Ishikawa (cell line): ENCODE data around the gene DAP.

Source experiments
- CEBPB ChIP-seq: IDR thresholded peaks from 2 replicates; pipeline ENCODE4 v1.6.1; 2012
- CREB1 ChIP-seq: IDR thresholded peaks from 2 replicates; pipeline ENCODE4 v1.6.1; 2012; ENCODE audit warnings: low read depth
- EGR1 ChIP-seq: IDR thresholded peaks from 2 replicates; pipeline ENCODE4 v1.6.1; 2012
- EP300 ChIP-seq: IDR thresholded peaks from 2 replicates; pipeline ENCODE4 v1.6.1; 2012; ENCODE audit warnings: borderline replicate concordance
- FOXM1 ChIP-seq: IDR thresholded peaks from 2 replicates; pipeline ENCODE4 v1.6.1; 2012; ENCODE audit warnings: low read depth, borderline replicate concordance
- MAX ChIP-seq: IDR thresholded peaks from 2 replicates; pipeline ENCODE4 v1.6.1; 2012
- NFIC ChIP-seq: IDR thresholded peaks from 2 replicates; pipeline ENCODE4 v1.6.1; 2012
- RAD21 ChIP-seq: IDR thresholded peaks from 2 replicates; pipeline ENCODE4 v1.6.1; 2012; ENCODE audit warnings: low read depth
- REST ChIP-seq: IDR thresholded peaks from 2 replicates; pipeline ENCODE4 v1.6.1; 2012; ENCODE audit warnings: low read depth, mild to moderate bottlenecking
- TAF1 ChIP-seq: IDR thresholded peaks from 2 replicates; pipeline ENCODE4 v1.6.1; 2012; ENCODE audit warnings: low read depth, mild to moderate bottlenecking
- TCF12 ChIP-seq: IDR thresholded peaks from 2 replicates; pipeline ENCODE4 v1.6.1; 2012; ENCODE audit warnings: low read depth
- TEAD4 ChIP-seq: IDR thresholded peaks from 2 replicates; pipeline ENCODE4 v1.6.1; 2012
- USF1 ChIP-seq: IDR thresholded peaks from 2 replicates; pipeline ENCODE4 v1.6.1; 2012
- YY1 ChIP-seq: IDR thresholded peaks from 2 replicates; pipeline ENCODE4 v1.6.1; 2012; ENCODE audit warnings: low read depth
- ZBTB7A ChIP-seq: IDR thresholded peaks from 2 replicates; pipeline ENCODE4 v1.6.1; 2012; ENCODE audit warnings: low read depth

DAP gene

GRCh38 chr5:10711562-10711961, 49.5 kb downstream of the DAP start:
- TF ChIP-seq CEBPB (no peak), EP300 (no peak), TEAD4 (no peak), CREB1 (no peak), FOXM1 (no peak), ZBTB7A (no peak), YY1 (no peak), RAD21 (no peak), USF1 (no peak), TCF12 (no peak), EGR1 (no peak), NFIC (no peak), TAF1 (no peak), MAX (no peak), REST (no peak)

- TF ChIP-seq YY1 (no peak), USF1 (no peak), TEAD4 (no peak), REST (no peak), NFIC (no peak), EP300 (no peak), EGR1 (no peak), RAD21 (no peak), CEBPB (no peak), FOXM1 (no peak), CREB1 (no peak), ZBTB7A (no peak), MAX (no peak), TAF1 (no peak)
Measured at GRCh38 chr5:10710513-10711128, 50.4 kb downstream of the DAP start.

- TF ChIP-seq EP300 (no peak), TEAD4 (no peak), YY1 (no peak), USF1 (no peak), CEBPB (no peak), MAX (no peak), NFIC (no peak), EGR1 (no peak), ZBTB7A (no peak), CREB1 (no peak), RAD21 (no peak), TAF1 (no peak), REST (no peak), FOXM1 (no peak), TCF12 (no peak)
Measured at GRCh38 chr5:10709933-10710332, 51.1 kb downstream of the DAP start.

- TF ChIP-seq TEAD4 (no peak), REST (no peak), CREB1 (no peak), FOXM1 (no peak), TAF1 (no peak)
Measured at GRCh38 chr5:10709409-10709808, 51.6 kb downstream of the DAP start.
